ENCODE data around the gene TBC1D14.
"Not testable (repeated sequence)": the region's sequence is repeated elsewhere in the genome, so short reads cannot be mapped to it uniquely, and the experiment has no call there.

TBC1D14 gene

GRCh38 chr4:6890971-6891370, 18.7 kb upstream of the TBC1D14 start:
- DNase-seq (ENCODE audit: low read depth in 2 of 2), result not testable (repeated sequence)

DNA sequence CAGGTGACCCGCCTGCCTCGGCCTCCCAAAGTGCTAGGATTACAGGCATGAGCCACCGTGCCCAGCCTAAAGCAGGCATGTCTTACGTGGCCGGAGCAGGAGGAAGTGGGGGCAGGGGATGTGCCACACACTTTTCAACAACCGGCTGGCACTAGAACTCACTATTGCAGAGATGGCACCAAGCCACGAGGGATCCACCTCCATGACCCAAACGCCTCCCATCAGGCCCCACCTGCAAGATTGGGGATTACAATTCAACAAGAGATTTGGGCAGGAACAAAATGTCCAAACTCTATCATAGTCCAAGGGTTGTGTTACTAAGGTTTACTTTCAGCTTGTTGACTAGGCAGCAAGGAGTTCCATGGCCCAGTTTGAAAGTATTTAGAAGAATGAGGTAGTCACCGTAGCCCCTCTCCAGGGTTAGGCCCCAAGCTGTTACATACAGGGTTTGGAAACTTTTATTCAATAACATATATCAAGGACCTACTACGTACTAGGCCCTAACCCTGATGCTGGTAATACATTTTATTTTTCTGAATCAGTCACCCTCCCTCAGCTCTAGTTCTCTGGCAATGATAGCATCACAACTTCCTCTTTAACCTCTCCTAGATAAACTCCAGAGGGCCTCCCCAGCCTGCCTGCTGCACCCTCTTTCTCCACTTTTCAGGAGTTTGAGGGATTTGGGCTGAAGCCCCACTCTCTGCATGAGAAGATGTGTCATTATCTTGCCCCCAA, 18.0 kb upstream of the TBC1D14 start:
- no peak for DNase-seq (ENCODE audit: low read depth in 2 of 2)

DNA sequence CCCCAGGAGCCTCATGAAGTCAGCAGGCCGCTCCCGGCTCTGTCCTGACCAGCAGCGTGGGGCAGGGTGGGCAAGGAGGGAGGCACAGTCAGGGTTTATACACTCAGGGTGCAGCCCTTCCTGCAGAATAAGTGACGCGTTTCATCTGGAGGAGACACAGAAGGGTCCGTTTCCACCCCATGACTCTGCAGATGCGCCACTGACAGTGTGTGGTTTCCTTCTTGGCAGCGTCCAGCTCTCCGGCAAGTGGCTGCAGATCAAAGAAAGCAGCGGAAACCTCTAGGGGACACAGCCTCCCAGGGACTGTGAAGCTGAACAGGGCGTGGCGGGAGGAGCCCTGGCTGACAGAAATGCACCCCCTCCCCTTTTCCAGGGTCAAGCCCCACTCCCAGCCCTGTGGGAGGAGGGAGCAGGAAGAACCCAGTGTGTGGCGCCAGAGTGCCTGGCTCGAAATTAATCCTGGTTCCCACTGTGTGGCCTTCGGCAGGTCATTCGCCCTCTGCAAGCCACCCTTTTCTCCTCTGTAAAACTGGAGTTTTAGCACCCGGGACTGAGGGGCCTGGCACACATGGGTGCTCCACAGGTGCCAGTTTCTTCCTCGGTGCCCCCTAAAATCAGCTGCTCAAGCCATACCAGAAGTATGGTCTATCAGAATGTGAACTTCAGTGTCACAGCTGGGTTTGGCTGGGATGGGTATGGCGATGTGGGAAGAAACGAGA, 17.3 kb upstream of the TBC1D14 start:
- DNase-seq (ENCODE audit: low read depth in 2 of 2), result no peak

DNA sequence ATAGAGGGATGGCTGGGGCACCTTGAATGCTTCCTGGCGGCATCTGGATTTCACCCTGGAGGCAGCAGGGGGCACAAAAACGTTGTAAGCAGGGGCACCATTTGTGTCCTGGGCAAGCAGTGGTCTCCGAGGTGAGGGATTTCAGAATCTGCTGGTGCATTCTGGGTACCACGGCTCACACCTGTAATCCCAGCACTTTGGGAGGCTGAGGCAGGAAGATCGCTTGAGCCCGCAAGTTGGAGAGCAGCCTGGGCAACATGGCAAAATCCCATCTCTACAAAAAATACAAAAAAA, 16.8 kb upstream of the TBC1D14 start:
- no peak for DNase-seq (ENCODE audit: low read depth in 2 of 2)

DNA sequence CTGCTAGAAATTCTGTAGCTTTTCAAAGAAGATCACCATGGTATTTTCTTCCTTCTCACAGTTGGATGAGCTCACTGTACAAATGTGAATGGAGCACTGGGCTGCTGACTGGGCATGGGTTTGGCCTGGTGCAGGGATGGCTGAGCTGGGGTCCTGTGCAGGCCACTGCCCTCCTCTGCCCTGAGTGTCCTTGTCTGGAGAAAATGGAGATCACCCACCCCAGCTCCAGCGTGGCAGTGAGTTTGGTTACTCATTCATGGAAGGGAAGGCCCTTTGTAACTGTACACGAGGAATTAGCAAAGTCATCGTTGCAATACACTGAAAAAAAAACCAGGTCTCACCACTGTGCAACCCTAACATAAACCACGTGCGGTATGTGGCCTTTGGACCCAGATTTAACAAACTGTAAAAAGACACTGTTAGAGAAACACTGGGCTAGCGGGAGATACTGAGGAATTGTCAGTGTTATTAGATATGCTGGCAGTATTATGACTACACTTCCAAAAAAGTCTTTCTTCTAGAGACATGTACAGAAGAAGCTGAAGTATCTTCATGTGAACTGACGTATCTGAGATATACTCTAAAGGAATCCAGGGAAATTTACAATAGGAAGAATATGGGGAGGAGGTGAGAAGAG, 16.1 kb upstream of the TBC1D14 start:
- no peak for DNase-seq (ENCODE audit: low read depth in 2 of 2)

DNA sequence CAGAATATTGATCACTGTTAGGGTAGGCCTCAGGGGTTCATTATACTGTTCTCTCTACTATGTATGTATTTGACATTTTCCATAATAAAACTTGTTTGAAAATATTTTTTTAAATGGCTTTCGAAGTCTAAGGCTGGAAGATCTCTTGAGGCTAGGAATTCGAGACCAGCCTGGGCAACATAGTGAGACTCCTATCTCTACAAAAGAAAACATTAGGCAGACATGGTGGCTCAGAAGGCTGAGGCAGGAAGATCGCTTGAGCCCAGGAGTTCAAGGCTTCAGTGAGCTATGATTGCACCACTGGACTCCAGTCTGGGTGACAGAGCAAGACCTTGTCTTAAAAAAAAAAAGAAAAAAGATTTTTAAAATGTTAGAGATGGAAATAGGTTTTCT, 15.5 kb upstream of the TBC1D14 start:
- no peak for DNase-seq (ENCODE audit: low read depth in 2 of 2)

- DNase-seq (ENCODE audit: low read depth in 2 of 2), result no peak
Observed at GRCh38 chr4:6894528-6895498, 14.8 kb upstream of the TBC1D14 start.

DNA sequence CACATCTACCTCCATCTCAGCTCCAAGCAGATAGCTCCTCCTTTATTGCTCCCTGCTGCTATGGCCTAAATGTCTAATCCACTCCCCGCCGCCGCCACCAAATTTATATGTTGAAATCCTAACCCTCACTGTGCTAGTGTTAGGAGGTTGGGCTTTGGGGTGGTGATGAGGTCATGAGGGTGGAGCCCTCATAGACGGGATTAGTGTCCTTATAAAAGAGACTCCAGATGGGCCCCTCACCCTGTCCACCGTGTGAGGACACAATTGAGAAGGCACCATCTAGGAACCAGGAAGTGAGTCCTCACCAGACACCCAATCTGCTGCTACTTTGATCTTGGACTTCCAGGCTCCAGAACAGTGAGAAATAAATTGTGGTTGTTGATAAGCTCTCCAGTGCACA, 13.6 kb upstream of the TBC1D14 start:
- no peak for DNase-seq (ENCODE audit: low read depth in 2 of 2)

GRCh38 chr4:6898763-6899162, 10.9 kb upstream of the TBC1D14 start:
- DNase-seq (ENCODE audit: low read depth in 2 of 2), result no peak

DNA sequence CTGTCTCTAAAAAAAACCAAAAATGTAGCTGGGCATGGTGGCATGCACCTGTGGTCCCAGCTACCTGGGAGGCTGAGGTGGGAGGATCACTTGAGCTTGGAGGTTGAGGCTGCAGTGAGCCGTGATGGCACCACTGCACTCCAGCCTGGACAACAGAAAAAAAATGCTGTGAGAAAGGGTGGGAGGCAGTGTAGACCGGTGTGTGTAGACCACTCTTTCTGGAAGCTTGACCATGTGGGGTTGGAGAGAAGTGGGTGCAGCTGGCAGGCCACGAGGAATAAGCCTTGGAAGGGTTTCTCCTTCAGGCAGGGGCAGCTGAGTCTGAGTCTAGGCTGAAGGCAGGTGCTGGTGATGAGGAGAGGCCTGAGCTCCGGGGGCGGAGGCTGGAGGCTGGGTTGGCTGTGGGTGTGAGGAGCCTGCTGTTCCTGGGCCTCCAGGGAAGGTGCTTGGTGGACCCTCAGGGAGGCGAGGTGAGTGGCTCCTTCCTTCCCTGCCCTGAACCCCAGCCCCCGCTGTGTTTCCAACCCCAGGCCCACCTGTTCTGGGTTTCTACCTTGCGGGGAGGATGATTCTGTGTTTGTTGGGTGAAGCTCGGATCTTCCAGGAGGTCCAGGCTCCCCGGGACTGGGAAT, 9.3 kb upstream of the TBC1D14 start:
- DNase-seq (ENCODE audit: low read depth in 2 of 2), result no peak

GRCh38 chr4:6900956-6901355, 8.7 kb upstream of the TBC1D14 start:
- DNase-seq (ENCODE audit: low read depth in 2 of 2), result no peak

- DNase-seq (ENCODE audit: low read depth in 2 of 2), result no peak
Observed at GRCh38 chr4:6901669-6902317, 7.8 kb upstream of the TBC1D14 start.

DNA sequence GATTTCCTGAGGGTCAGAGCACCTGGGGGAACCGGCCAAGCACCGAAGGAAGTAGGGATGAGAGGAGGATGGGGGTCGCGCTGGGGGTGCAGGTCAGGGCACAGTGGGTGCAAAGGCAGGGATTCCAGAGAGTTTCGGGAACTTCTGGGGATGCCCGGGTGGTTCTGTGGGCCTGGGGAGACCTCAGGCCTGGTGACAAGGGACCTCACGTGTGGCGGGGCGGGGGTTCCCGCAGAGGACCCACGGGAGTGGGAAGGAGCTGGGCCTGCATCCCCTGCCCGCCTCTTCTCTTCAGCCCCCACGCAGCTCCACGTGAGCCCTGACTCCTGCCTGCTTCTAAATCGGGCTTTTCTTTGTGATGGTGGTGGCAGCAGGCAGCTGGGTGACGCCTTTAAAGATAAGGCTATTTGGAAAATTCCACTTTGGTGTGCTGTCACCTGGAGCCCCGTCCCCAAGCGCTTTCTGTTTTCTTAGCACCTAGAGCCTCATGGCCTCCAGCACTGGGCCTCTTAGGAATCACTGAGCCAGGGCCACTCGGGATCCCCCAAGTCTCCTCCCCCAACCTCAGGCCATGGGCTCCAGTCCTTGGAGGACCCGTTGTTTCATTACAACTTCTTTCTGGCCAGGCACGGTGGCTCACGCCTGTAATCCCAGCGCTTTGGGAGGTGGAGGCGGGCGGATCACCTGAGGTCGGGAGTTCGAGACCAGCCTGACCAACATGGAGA, 7.1 kb upstream of the TBC1D14 start:
- no peak for DNase-seq (ENCODE audit: low read depth in 2 of 2)

DNA sequence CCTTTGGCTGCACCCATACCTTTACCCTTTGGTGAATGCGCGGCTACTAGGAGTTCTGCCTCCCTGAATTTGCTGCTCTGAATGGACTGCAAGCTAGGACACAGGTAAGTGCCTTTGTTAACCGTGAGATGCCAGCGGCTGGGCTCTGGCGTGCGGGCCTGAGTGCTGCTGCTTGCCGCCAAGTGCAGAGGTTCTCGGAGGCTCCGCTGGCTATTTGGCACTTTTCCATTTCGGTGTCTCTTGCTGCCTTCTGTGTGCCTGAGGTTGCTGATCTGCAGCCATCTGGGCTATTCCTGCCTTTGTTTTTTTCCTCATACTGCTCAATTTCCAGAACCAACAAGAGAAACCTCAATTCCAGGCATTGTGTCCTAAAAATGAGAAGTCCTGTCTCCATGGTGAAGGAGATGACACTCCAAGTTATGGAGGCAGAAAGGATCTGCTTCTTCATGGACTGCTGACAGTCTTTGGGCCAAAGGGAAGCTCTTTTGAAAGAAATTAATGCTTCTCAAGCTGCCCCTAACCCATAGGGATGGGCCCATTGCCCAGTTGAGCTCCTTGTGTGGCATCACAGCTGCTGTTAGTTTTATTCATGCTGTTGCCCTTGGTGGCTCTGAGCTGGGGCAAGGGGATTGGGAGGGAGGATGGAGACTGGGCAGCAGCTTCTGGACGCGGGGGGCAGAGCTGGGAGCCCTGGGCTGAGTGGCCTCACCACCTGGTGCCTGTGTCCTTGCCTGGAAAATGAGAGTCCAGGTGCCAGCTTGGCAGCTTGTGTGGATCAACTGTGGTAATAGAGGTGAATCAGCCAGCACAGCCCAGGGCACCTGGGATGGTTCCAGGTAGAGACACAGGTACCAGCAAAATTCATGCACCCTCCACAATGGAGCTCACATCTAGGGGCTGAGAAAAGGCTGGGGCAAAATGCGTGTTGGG, 3.8 kb upstream of the TBC1D14 start:
- no peak for DNase-seq (ENCODE audit: low read depth in 2 of 2)

GRCh38 chr4:6906486-6906885, 3.1 kb upstream of the TBC1D14 start:
- not testable (repeated sequence) for DNase-seq (ENCODE audit: low read depth in 2 of 2)

- no peak for DNase-seq (ENCODE audit: low read depth in 2 of 2)
Observed at GRCh38 chr4:6907658-6908191, 1.9 kb upstream of the TBC1D14 start.

DNA sequence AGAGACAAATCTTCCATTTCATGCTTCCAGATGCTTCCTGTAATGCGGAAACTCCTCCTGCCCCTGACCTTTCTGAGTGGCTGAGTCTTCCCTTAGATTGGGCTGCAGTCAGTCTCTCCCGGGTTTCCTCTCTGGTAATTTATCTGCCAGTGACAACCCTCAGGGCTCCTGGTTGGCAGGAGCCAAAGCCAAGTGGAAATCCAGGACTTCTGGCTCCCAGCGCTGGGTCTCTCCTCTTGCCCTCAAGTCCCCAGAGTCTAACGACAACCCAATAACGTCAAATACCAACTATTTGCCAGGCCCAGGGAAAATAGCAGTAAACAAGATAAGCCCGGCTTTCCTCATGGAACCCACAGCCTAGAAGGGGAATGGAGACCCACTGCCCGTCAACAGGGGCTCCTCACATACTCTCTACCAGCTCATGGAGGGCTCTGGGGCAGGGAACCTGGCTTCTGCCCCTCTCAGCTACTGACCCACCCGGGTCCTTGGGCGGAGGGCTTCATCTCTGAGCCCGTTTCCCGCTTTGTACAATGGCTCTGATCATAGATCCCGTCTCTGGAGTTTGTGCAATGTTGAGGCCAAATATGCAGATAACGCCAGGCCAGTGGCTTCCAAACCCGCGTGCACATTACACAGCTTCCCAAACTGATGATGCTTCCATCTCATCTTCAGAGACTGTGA, 1.1 kb upstream of the TBC1D14 start:
- no peak for DNase-seq (ENCODE audit: low read depth in 2 of 2)

GRCh38 chr4:6909970-6910339, 329 bp downstream of the TBC1D14 start:
- DNase-seq (ENCODE audit: low read depth in 2 of 2), result no peak
